T-cell (primary cell): ENCODE data around the gene AEBP1. TPM values are rescaled to one million over a fixed set of nuclear protein-coding genes. Genes with fewer than 3 reads are reported as not detected.

ENCODE experiments used
- ATAC-seq, 4 experiments: fragments of 200-7000 bp in 3 of 4; fragments of 150-1000 bp in 1 of 4; cut with Tn5 transposase; replicated peaks in 1 of 4; 1 replicate in 3 of 4; 2 replicates in 1 of 4; pipeline ENCODE4 v1.10.0; 2021; ENCODE audit warnings: moderate library complexity in 3 of 4, mild to moderate bottlenecking in 2 of 4, moderate number of reproducible peaks in 1 of 4
- CTCF ChIA-PET, 2 donors: fragments of 300-600 bp; sonication (Branson Sonifier 250); formaldehyde crosslinking; loops; one replicate each; lab custom pipeline; 2022; ENCODE audit warnings: antibody characterized with exemption in 2 of 2; lab: Charles Lee
- POLR2A ChIA-PET, 2 donors: fragments of 300-600 bp; sonication (Branson Sonifier 250); formaldehyde crosslinking; loops; one replicate each; lab custom pipeline; 2022; ENCODE audit warnings: antibody characterized with exemption in 2 of 2; lab: Charles Lee
- DNase-seq, 35 experiments: peaks; one replicate each; pipeline versions ENCODE4 v3.0.0 to v3.0.0-alpha.2; 2013 to 2023
- H3K27ac ChIP-seq: one replicate; pipeline ENCODE4 v1.5.1; 2013; ENCODE audit warnings: low read length
- H3K27me3 ChIP-seq, 2 experiments: replicated peaks in 1 of 2; 1 replicate in 1 of 2; 2 replicates in 1 of 2; pipeline versions ENCODE4 v1.6.1 to v1.7.0; 2013; ENCODE audit warnings: low read length in 1 of 2, mixed read lengths in 1 of 2; ENCODE audit not compliant: control insufficient read depth in 2 of 2, insufficient read depth in 2 of 2; ENCODE audit errors: extremely low read depth in 1 of 2
- H3K36me3 ChIP-seq, 2 donors: 1 replicate in 1 of 2; 2 replicates in 1 of 2; pipeline versions ENCODE4 v1.6.1 to v1.7.0; 2013; ENCODE audit warnings: low read length in 1 of 2; ENCODE audit not compliant: control insufficient read depth in 2 of 2, insufficient read depth in 1 of 2; ENCODE audit errors: extremely low read depth in 1 of 2
- H3K4me1 ChIP-seq, 2 experiments: 1 replicate in 1 of 2; 2 replicates in 1 of 2; pipeline versions ENCODE4 v1.6.1 to v1.7.0; 2013; ENCODE audit warnings: low read length in 2 of 2, mixed read lengths in 1 of 2; ENCODE audit not compliant: insufficient read depth in 2 of 2, control insufficient read depth in 1 of 2; ENCODE audit errors: extremely low read depth in 1 of 2
- H3K4me3 ChIP-seq, 2 donors: 1 replicate in 1 of 2; 2 replicates in 1 of 2; pipeline versions ENCODE4 v1.5.1 to v1.7.0; 2013; ENCODE audit warnings: mild to moderate bottlenecking in 2 of 2, low read length in 1 of 2, moderate library complexity in 1 of 2; ENCODE audit not compliant: control insufficient read depth in 1 of 2; ENCODE audit errors: extremely low read depth in 1 of 2
- H3K9me3 ChIP-seq: 2 replicates; pipeline ENCODE4 v1.7.0; 2013
- H3K27ac Mint-ChIP-seq, 2 donors: one replicate each; pipeline ENCODE4 v1.8.0; 2020 to 2021; ENCODE audit warnings: mild to moderate bottlenecking in 2 of 2, mixed read lengths in 2 of 2
- H3K27me3 Mint-ChIP-seq, 2 donors: one replicate each; pipeline ENCODE4 v1.8.0; 2021 to 2022; ENCODE audit warnings: mixed read lengths in 2 of 2
- H3K36me3 Mint-ChIP-seq: one replicate; pipeline ENCODE4 v1.8.0; 2021; ENCODE audit warnings: mixed read lengths
- H3K4me1 Mint-ChIP-seq, 3 donors: one replicate each; pipeline ENCODE4 v1.8.0; 2020 to 2022; ENCODE audit warnings: mixed read lengths in 3 of 3, mild to moderate bottlenecking in 1 of 3
- H3K4me3 Mint-ChIP-seq, 3 donors: one replicate each; pipeline ENCODE4 v1.8.0; 2020 to 2022; ENCODE audit warnings: mild to moderate bottlenecking in 3 of 3, mixed read lengths in 3 of 3, moderate library complexity in 3 of 3
- H3K9me3 Mint-ChIP-seq, 3 donors: one replicate each; pipeline ENCODE4 v1.8.0; 2020 to 2022; ENCODE audit warnings: mixed read lengths in 3 of 3
- WGBS: methylation state at CpG from one replicate; pipeline ENCODE4 v1.1.5; 2013; ENCODE audit warnings: missing lambda C conversion rate; ENCODE audit not compliant: insufficient coverage; 5-methylcytosine and 5-hydroxymethylcytosine counted together
- total RNA-seq, 35 experiments: library from RNA in 6 of 35; stranded (reverse) in 6 of 35; fragments of 120-200 nt in 1 of 35; gene quantifications; one replicate each; pipeline versions ENCODE4 v1.2.1 to v1.2.4 and lab custom pipeline; 2013 to 2026

AEBP1 gene
- total RNA-seq, 5 donors from 2014 or later (not counting 1 experiment from before 2014, with no cell fraction given), result 18.1 to 28.4 (median 23.1) TPM

GRCh38 chr7:44087911-44088838, 16.0 kb upstream of the AEBP1 start:
- H3K27ac Mint-ChIP-seq, result no peak overlapping the region
- peaks cover 0 to 3% of the 10 kb centered on the region in 2 experiments for H3K27me3 ChIP-seq
- POLR2A ChIA-PET, result no interaction called here
- no peaks in the 10 kb centered on the region for H3K9me3 Mint-ChIP-seq
- H3K4me1 ChIP-seq, result no peaks in the 10 kb centered on the region
- CTCF ChIA-PET, result no interaction called here
- H3K27ac ChIP-seq, result no peak overlapping the region
- WGBS, result 71% methylated on average over 20 of the region's 20 CpGs
- peaks cover 5 to 7% (median 5%) of the 10 kb centered on the region in 3 donors for H3K4me1 Mint-ChIP-seq
- H3K4me3 ChIP-seq, result no peak overlapping the region
- ATAC-seq (no peak), DNase-seq (no peak)
- H3K27me3 Mint-ChIP-seq, result peaks cover 0 to 2% of the 10 kb centered on the region in 2 donors
- no peaks in the 10 kb centered on the region for H3K9me3 ChIP-seq
- no peaks in the 10 kb centered on the region for H3K36me3 ChIP-seq
- no peaks in the 10 kb centered on the region for H3K36me3 Mint-ChIP-seq
- H3K4me3 Mint-ChIP-seq, result no peak overlapping the region

GRCh38 chr7:44093102-44093641, 11.0 kb upstream of the AEBP1 start:
- Histone ChIP-seq H3K4me1 (no peaks in the 10 kb centered on the region), H3K9me3 (no peaks in the 10 kb centered on the region), H3K27me3 (peaks cover 0 to 3% of the 10 kb centered on the region in 2 experiments), H3K36me3 (no peaks in the 10 kb centered on the region), H3K4me3 (no peak overlapping the region), H3K27ac (no peak overlapping the region)
- POLR2A ChIA-PET, result no interaction called here
- Mint-ChIP-seq H3K27ac (no peak overlapping the region), H3K4me3 (no peak overlapping the region), H3K9me3 (no peaks in the 10 kb centered on the region), H3K27me3 (peaks cover 0 to 2% of the 10 kb centered on the region in 2 donors), H3K36me3 (no peaks in the 10 kb centered on the region), H3K4me1 (peaks cover 4 to 10% (median 8%) of the 10 kb centered on the region in 3 donors)
- CTCF ChIA-PET, result interaction anchor here in 1 of 2 donors (0.6 kb wide), 1 partner anchor 12 kb away, joined by 9 read pairs; no protein-coding TSS in a partner anchor
- no peak for ATAC-seq
- WGBS, result 73% methylated on average over 6 of the region's 6 CpGs
- DNase-seq, result no peak

GRCh38 chr7:44094365-44094764, 9.8 kb upstream of the AEBP1 start:
- no peak overlapping the region for H3K27ac Mint-ChIP-seq
- POLR2A ChIA-PET, result no interaction called here
- H3K27me3 ChIP-seq, result peaks cover 0 to 3% of the 10 kb centered on the region in 2 experiments
- CTCF ChIA-PET, result no interaction called here
- H3K4me1 Mint-ChIP-seq, result peaks cover 4 to 10% (median 8%) of the 10 kb centered on the region in 3 donors
- no peaks in the 10 kb centered on the region for H3K36me3 ChIP-seq
- no peak overlapping the region for H3K27ac ChIP-seq
- peaks cover 0 to 2% of the 10 kb centered on the region in 2 donors for H3K27me3 Mint-ChIP-seq
- no CpG with 5 or more reads among the region's 2 CpGs for WGBS
- ATAC-seq (no peak), DNase-seq (no peak)
- H3K9me3 Mint-ChIP-seq, result no peaks in the 10 kb centered on the region
- H3K4me3 ChIP-seq, result no peak overlapping the region
- no peaks in the 10 kb centered on the region for H3K9me3 ChIP-seq
- no peaks in the 10 kb centered on the region for H3K4me1 ChIP-seq
- H3K36me3 Mint-ChIP-seq, result no peaks in the 10 kb centered on the region
- no peak overlapping the region for H3K4me3 Mint-ChIP-seq

- ATAC-seq, result no peak
- no peaks in the 10 kb centered on the region for H3K36me3 Mint-ChIP-seq
- Histone ChIP-seq H3K27ac (no peak overlapping the region), H3K27me3 (peaks cover 0 to 3% of the 10 kb centered on the region in 2 experiments), H3K4me1 (no peaks in the 10 kb centered on the region), H3K9me3 (no peaks in the 10 kb centered on the region), H3K4me3 (no peak overlapping the region), H3K36me3 (no peaks in the 10 kb centered on the region)
- no peak for DNase-seq
- no peak overlapping the region for H3K4me3 Mint-ChIP-seq
- WGBS, result 63% methylated on average over 2 of the region's 2 CpGs
- H3K9me3 Mint-ChIP-seq, result no peaks in the 10 kb centered on the region
- ChIA-PET POLR2A (no interaction called here), CTCF (no interaction called here)
- no peak overlapping the region for H3K27ac Mint-ChIP-seq
- peaks cover 4 to 10% (median 8%) of the 10 kb centered on the region in 3 donors for H3K4me1 Mint-ChIP-seq
- peaks cover 0 to 2% of the 10 kb centered on the region in 2 donors for H3K27me3 Mint-ChIP-seq
These were observed 9.1 kb upstream of the AEBP1 start for GRCh38 chr7:44094883-44095592.

GRCh38 chr7:44095781-44096180, 8.4 kb upstream of the AEBP1 start:
- peaks cover 0 to 3% of the 10 kb centered on the region in 2 experiments for H3K27me3 ChIP-seq
- H3K27me3 Mint-ChIP-seq, result peaks cover 0 to under 1% of the 10 kb centered on the region in 2 donors
- no peaks in the 10 kb centered on the region for H3K9me3 Mint-ChIP-seq
- H3K4me3 ChIP-seq, result no peak overlapping the region
- H3K4me1 ChIP-seq, result no peaks in the 10 kb centered on the region
- ChIA-PET CTCF (no interaction called here), POLR2A (no interaction called here)
- no peak for ATAC-seq
- H3K27ac Mint-ChIP-seq, result no peak overlapping the region
- DNase-seq, result no peak
- H3K4me3 Mint-ChIP-seq, result no peak overlapping the region
- no peaks in the 10 kb centered on the region for H3K9me3 ChIP-seq
- 20% methylated on average over 1 of the region's 3 CpGs for WGBS
- no peak overlapping the region for H3K27ac ChIP-seq
- H3K4me1 Mint-ChIP-seq, result peaks cover 4 to 10% (median 8%) of the 10 kb centered on the region in 3 donors
- H3K36me3 Mint-ChIP-seq, result no peaks in the 10 kb centered on the region
- no peaks in the 10 kb centered on the region for H3K36me3 ChIP-seq

GRCh38 chr7:44096326-44096881, 7.7 kb upstream of the AEBP1 start:
- ATAC-seq (no peak), DNase-seq (no peak)
- 71% methylated on average over 5 of the region's 8 CpGs for WGBS
- no peaks in the 10 kb centered on the region for H3K9me3 ChIP-seq
- ChIA-PET POLR2A (interaction anchor here in 1 of 2 donors (0.5 kb wide), 1 partner anchor 104 kb away, joined by 6 read pairs; the partner anchor contains the start of gene YKT6), CTCF (no interaction called here)
- no peaks in the 10 kb centered on the region for H3K36me3 ChIP-seq
- Mint-ChIP-seq H3K4me1 (peaks cover 4 to 10% (median 8%) of the 10 kb centered on the region in 3 donors), H3K4me3 (no peak overlapping the region), H3K27me3 (no peaks in the 10 kb centered on the region), H3K36me3 (no peaks in the 10 kb centered on the region), H3K9me3 (no peaks in the 10 kb centered on the region), H3K27ac (no peak overlapping the region)
- H3K27me3 ChIP-seq, result peaks cover 0 to 8% of the 10 kb centered on the region in 2 experiments
- H3K27ac ChIP-seq, result no peak overlapping the region
- H3K4me3 ChIP-seq, result no peak overlapping the region
- H3K4me1 ChIP-seq, result no peaks in the 10 kb centered on the region
